GM23338 (cell line): ENCODE measurements around the gene CD74.

Source experiments
- CREB1 ChIP-seq: fragments of 250-450 bp; sonication (Bioruptor Pico); IDR thresholded peaks from 2 replicates; pipeline ENCODE4 v1.5.0; 2020; ENCODE audit warnings: low read depth, mild to moderate bottlenecking, moderate library complexity
- EZH2 ChIP-seq: fragments of 200-600 bp; sonication (generic); IDR thresholded peaks from one replicate; pipeline ENCODE4 v1.8.0; 2017; ENCODE audit warnings: antibody characterized with exemption, mild to moderate bottlenecking, low read depth; ENCODE audit not compliant: unreplicated experiment
- EZH2phosphoT487 ChIP-seq: fragments of 200-600 bp; sonication (generic); IDR thresholded peaks from one replicate; pipeline ENCODE4 v1.8.1; 2018; ENCODE audit warnings: antibody characterized with exemption; ENCODE audit not compliant: unreplicated experiment
- JUNB ChIP-seq: IDR thresholded peaks from one replicate; pipeline ENCODE4 v1.6.1; 2016; ENCODE audit warnings: antibody characterized with exemption; ENCODE audit not compliant: unreplicated experiment
- NANOG ChIP-seq: IDR thresholded peaks from 2 replicates; pipeline ENCODE4 v1.6.1; 2016; ENCODE audit warnings: antibody characterized with exemption, borderline replicate concordance
- POLR2AphosphoS5 ChIP-seq: IDR thresholded peaks from 2 replicates; pipeline ENCODE4 v1.6.1; 2016; ENCODE audit warnings: antibody characterized with exemption, low read depth
- STAT1 ChIP-seq: IDR thresholded peaks from one replicate; pipeline ENCODE4 v1.6.1; 2016; ENCODE audit warnings: antibody characterized with exemption; ENCODE audit not compliant: unreplicated experiment
- ZNF114 ChIP-seq: fragments of 250-450 bp; sonication (Bioruptor Pico); IDR thresholded peaks from 2 replicates; pipeline ENCODE4 v1.5.0; 2020; ENCODE audit warnings: mild to moderate bottlenecking, moderate library complexity
- ZNF331 ChIP-seq: fragments of 250-450 bp; sonication (Bioruptor Pico); IDR thresholded peaks from 2 replicates; pipeline ENCODE4 v1.5.0; 2020; ENCODE audit warnings: low read depth, mild to moderate bottlenecking, moderate library complexity
- TF ChIP-seq, protein P1 (sequence below), 2 experiments: fragments of 200-600 bp in 1 of 2; sonication (generic) in 1 of 2; conservative IDR thresholded peaks; 2 replicates each; pipeline versions ENCODE4 v1.5.1 to v1.6.1; 2016 to 2017; ENCODE audit warnings: antibody characterized with exemption in 2 of 2, low read depth in 2 of 2, mild to moderate bottlenecking in 2 of 2, moderate library complexity in 1 of 2
- TF ChIP-seq, protein P2 (sequence below): IDR thresholded peaks from 2 replicates; pipeline ENCODE4 v1.6.1; 2016; ENCODE audit warnings: antibody characterized with exemption
- TF ChIP-seq, protein P3 (sequence below): IDR thresholded peaks from one replicate; pipeline ENCODE4 v1.6.1; 2018; ENCODE audit warnings: antibody characterized with exemption; ENCODE audit not compliant: unreplicated experiment

DNA sequence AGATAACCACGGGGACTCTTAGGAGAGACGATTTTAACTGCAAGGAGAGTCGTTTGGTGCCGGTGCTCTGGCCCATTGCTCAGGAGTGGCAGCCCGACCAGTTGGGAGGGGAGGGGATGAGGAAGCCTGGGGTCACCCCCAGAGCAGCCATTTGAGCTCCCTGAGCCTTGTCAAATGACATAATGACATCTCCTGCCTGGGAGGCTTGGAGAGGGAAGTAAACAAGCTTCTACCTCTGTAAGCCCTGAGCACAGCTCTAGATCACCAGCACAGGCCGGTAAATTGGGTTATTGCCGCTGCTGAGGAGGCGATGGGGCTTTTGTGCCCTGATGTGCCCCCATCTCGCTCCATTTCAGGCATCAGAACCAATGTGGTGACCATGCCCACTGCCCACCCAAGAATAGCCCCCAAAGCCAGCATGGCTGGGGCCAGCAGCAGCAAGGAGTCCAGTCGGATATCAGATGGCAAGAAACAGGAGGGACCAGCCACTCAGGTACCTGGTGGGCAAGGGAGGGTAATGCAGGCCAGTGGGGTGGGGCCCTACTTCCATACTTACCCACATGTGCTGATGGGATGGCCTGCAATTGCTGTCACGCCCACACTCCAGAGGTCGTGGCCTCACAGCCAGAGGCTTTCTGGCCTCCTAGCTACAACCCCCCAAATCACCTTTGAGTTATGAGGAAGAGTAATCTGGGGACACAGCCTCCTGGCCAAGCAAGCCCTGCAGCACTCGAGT, 23.0 kb downstream of the CD74 start:
- TF ChIP-seq, protein P1, sequence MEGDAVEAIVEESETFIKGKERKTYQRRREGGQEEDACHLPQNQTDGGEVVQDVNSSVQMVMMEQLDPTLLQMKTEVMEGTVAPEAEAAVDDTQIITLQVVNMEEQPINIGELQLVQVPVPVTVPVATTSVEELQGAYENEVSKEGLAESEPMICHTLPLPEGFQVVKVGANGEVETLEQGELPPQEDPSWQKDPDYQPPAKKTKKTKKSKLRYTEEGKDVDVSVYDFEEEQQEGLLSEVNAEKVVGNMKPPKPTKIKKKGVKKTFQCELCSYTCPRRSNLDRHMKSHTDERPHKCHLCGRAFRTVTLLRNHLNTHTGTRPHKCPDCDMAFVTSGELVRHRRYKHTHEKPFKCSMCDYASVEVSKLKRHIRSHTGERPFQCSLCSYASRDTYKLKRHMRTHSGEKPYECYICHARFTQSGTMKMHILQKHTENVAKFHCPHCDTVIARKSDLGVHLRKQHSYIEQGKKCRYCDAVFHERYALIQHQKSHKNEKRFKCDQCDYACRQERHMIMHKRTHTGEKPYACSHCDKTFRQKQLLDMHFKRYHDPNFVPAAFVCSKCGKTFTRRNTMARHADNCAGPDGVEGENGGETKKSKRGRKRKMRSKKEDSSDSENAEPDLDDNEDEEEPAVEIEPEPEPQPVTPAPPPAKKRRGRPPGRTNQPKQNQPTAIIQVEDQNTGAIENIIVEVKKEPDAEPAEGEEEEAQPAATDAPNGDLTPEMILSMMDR (conservative IDR thresholded peaks at IDR 0.05; ENCODE audit: low read depth in 2 of 2), result no peak
- TF ChIP-seq EZH2 (no peak), EZH2phosphoT487 (no peak), POLR2AphosphoS5 (no peak), STAT1 (no peak), CREB1 (no peak), ZNF331 (CRISPR knock-in tag) (no peak), JUNB (no peak), ZNF114 (CRISPR knock-in tag) (no peak), NANOG (no peak)
- TF ChIP-seq, protein P2, sequence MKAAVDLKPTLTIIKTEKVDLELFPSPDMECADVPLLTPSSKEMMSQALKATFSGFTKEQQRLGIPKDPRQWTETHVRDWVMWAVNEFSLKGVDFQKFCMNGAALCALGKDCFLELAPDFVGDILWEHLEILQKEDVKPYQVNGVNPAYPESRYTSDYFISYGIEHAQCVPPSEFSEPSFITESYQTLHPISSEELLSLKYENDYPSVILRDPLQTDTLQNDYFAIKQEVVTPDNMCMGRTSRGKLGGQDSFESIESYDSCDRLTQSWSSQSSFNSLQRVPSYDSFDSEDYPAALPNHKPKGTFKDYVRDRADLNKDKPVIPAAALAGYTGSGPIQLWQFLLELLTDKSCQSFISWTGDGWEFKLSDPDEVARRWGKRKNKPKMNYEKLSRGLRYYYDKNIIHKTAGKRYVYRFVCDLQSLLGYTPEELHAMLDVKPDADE, result no peak
- TF ChIP-seq, protein P3, sequence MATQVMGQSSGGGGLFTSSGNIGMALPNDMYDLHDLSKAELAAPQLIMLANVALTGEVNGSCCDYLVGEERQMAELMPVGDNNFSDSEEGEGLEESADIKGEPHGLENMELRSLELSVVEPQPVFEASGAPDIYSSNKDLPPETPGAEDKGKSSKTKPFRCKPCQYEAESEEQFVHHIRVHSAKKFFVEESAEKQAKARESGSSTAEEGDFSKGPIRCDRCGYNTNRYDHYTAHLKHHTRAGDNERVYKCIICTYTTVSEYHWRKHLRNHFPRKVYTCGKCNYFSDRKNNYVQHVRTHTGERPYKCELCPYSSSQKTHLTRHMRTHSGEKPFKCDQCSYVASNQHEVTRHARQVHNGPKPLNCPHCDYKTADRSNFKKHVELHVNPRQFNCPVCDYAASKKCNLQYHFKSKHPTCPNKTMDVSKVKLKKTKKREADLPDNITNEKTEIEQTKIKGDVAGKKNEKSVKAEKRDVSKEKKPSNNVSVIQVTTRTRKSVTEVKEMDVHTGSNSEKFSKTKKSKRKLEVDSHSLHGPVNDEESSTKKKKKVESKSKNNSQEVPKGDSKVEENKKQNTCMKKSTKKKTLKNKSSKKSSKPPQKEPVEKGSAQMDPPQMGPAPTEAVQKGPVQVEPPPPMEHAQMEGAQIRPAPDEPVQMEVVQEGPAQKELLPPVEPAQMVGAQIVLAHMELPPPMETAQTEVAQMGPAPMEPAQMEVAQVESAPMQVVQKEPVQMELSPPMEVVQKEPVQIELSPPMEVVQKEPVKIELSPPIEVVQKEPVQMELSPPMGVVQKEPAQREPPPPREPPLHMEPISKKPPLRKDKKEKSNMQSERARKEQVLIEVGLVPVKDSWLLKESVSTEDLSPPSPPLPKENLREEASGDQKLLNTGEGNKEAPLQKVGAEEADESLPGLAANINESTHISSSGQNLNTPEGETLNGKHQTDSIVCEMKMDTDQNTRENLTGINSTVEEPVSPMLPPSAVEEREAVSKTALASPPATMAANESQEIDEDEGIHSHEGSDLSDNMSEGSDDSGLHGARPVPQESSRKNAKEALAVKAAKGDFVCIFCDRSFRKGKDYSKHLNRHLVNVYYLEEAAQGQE, result no peak
